Liver (tissue), 5 donors: ENCODE data around the gene CPT1B. TPM values are rescaled to one million over a fixed set of nuclear protein-coding genes. Genes with fewer than 3 reads are reported as not detected.

Experiments
- ZBTB33 ChIP-seq: IDR thresholded peaks from 2 replicates; pipeline ENCODE4 v1.6.1; 2016; ENCODE audit warnings: antibody characterized with exemption
- polyA plus RNA-seq, 2 donors: library from polyadenylated mRNA; stranded (reverse) in 1 of 2; unstranded in 1 of 2; fragments of 200-250 nt in 1 of 2; fragments of >200 nt in 1 of 2; fragmentation: Nextera tagmentation in 1 of 2; extraction: Ambion mirVana in 1 of 2; gene quantifications; one replicate each; pipeline versions ENCODE4 v1.2.1 to v1.2.3, GENCODE V29; 2013 to 2015
- total RNA-seq, 2 donors: library from RNA; depleted of rRNA; stranded (reverse); fragments of >200 nt; gene quantifications; one replicate each; pipeline ENCODE4 v1.2.3, GENCODE V29; 2014
- donor health status: healthy.
- donor health status: healthy.
- donor health status: healthy.

The CPT1B gene
- total and polyA plus RNA-seq, 4 donors, result 3.0 to 13.6 (median 4.9) TPM

DNA sequence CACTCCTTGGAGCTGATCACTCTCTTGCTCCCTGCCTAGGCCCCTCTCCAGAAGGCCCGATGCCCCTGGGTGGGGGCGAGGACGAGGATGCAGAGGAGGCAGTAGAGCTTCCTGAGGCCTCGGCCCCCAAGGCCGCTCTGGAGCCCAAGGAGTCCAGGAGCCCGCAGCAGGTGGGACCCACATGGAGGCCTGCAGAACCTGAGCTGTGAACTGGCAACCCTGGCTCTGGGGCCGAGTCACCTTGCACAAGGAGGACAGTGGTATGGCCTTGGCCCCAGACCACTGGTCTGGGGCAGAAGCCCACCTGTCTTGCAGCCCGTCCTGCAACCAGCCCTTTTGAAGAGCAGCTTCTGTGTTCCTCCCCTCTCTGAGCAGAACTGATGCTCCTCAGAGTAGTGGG lies 59.1 kb downstream of the CPT1B start (continued):
- no peak for TF ChIP-seq ZBTB33

Other genes starting within 250 kb of the CPT1B start
- gene PPP6R2, start 235.1 kb downstream of the CPT1B start, total RNA-seq, result 100 to 1,000 TPM in 1 of 2 donors, 10 to 100 TPM in 1; 51.7 to 117 TPM
- gene PPP6R2, start 235.1 kb downstream of the CPT1B start, polyA plus RNA-seq, result 10 to 100 TPM; 28.8 to 42.6 TPM
- gene SBF1, start 103.4 kb downstream of the CPT1B start, total RNA-seq, result 10 to 100 TPM; 21.8 to 37.6 TPM
- 10 to 100 TPM in 1 of 2 donors, 1 to 10 TPM in 1; 8.3 to 11.0 TPM for gene SBF1, start 103.4 kb downstream of the CPT1B start, polyA plus RNA-seq
- 1 to 10 TPM in 1 of 2 donors, under 1 TPM in 1; 0.79 to 1.8 TPM for gene ADM2, start 96.9 kb downstream of the CPT1B start, total RNA-seq
- 1 to 10 TPM in 1 of 2 donors, under 1 TPM in 1; 0.89 to 2.8 TPM for gene ADM2, start 96.9 kb downstream of the CPT1B start, polyA plus RNA-seq
- not detected for gene MIOX, start 91.6 kb downstream of the CPT1B start, total RNA-seq
- gene MIOX, start 91.6 kb downstream of the CPT1B start, polyA plus RNA-seq, result not detected
- 10 to 100 TPM; 24.0 to 27.9 TPM for gene LMF2, start 70.7 kb downstream of the CPT1B start, total RNA-seq
- gene LMF2, start 70.7 kb downstream of the CPT1B start, polyA plus RNA-seq, result 10 to 100 TPM; 16.7 to 35.6 TPM
- 10 to 100 TPM; 15.2 to 30.8 TPM for gene NCAPH2, start 70.2 kb downstream of the CPT1B start, total RNA-seq
- gene NCAPH2, start 70.2 kb downstream of the CPT1B start, polyA plus RNA-seq, result 10 to 100 TPM; 12.0 to 12.5 TPM
- gene SCO2, start 52.8 kb downstream of the CPT1B start, total RNA-seq, result 1 to 10 TPM; 1.4 to 1.7 TPM
- 1 to 10 TPM; 1.9 to 2.9 TPM for gene SCO2, start 52.8 kb downstream of the CPT1B start, polyA plus RNA-seq
- 100 to 1,000 TPM in 1 of 2 donors, 10 to 100 TPM in 1; 41.2 to 109 TPM for gene TYMP, start 48.4 kb downstream of the CPT1B start, total RNA-seq
- 10 to 100 TPM; 34.0 to 89.8 TPM for gene TYMP, start 48.4 kb downstream of the CPT1B start, polyA plus RNA-seq
- gene KLHDC7B, start 32.5 kb downstream of the CPT1B start, total RNA-seq, result under 1 TPM in 1 of 2 donors, not detected in 1; 0.08 TPM
- gene KLHDC7B, start 32.5 kb downstream of the CPT1B start, polyA plus RNA-seq, result under 1 TPM; 0.08 to 0.16 TPM
- gene SYCE3, start 15.5 kb downstream of the CPT1B start, total RNA-seq, result 1 to 10 TPM in 1 of 2 donors, not detected in 1; 2.2 TPM
- gene SYCE3, start 15.5 kb downstream of the CPT1B start, polyA plus RNA-seq, result under 1 TPM in 1 of 2 donors, not detected in 1; 0.45 TPM
- 10 to 100 TPM; 18.4 to 24.2 TPM for gene CHKB, start 4.4 kb upstream of the CPT1B start, total RNA-seq
- gene CHKB, start 4.4 kb upstream of the CPT1B start, polyA plus RNA-seq, result 10 to 100 TPM; 17.9 to 22.9 TPM
- gene MAPK8IP2, start 22.4 kb upstream of the CPT1B start, total RNA-seq, result under 1 TPM; 0.09 to 0.17 TPM
- gene MAPK8IP2, start 22.4 kb upstream of the CPT1B start, polyA plus RNA-seq, result under 1 TPM; 0.04 to 0.37 TPM
- 10 to 100 TPM in 1 of 2 donors, 1 to 10 TPM in 1; 6.8 to 11.4 TPM for gene ARSA, start 49.7 kb upstream of the CPT1B start, total RNA-seq
- 10 to 100 TPM; 20.3 to 28.0 TPM for gene ARSA, start 49.7 kb upstream of the CPT1B start, polyA plus RNA-seq
- 1 to 10 TPM; 5.1 to 10.0 TPM for gene SHANK3, start 94.4 kb upstream of the CPT1B start, total RNA-seq
- 1 to 10 TPM; 1.1 to 6.4 TPM for gene SHANK3, start 94.4 kb upstream of the CPT1B start, polyA plus RNA-seq
- gene ACR, start 159.8 kb upstream of the CPT1B start, total RNA-seq, result under 1 TPM; 0.09 to 0.17 TPM
- under 1 TPM; 0.07 to 0.14 TPM for gene ACR, start 159.8 kb upstream of the CPT1B start, polyA plus RNA-seq
- gene RABL2B, start 205.2 kb upstream of the CPT1B start, total RNA-seq, result 1 to 10 TPM; 4.2 to 4.5 TPM
- gene RABL2B, start 205.2 kb upstream of the CPT1B start, polyA plus RNA-seq, result 1 to 10 TPM; 6.5 to 6.7 TPM